Lower leg skin (tissue), 3 donors: ENCODE data around the gene C19orf53.

Experiments
- CTCF ChIP-seq, 3 donors: fragments of 450-650 bp; IDR thresholded peaks; one replicate each; pipeline ENCODE4 v1.5.1; 2016; ENCODE audit warnings: antibody characterized with exemption in 3 of 3, mild to moderate bottlenecking in 3 of 3, moderate library complexity in 2 of 3
- POLR2A ChIP-seq, 2 donors: fragments of 450-650 bp; IDR thresholded peaks; one replicate each; pipeline ENCODE4 v1.6.1; 2016 to 2017; ENCODE audit warnings: antibody characterized with exemption in 2 of 2, mild to moderate bottlenecking in 1 of 2, moderate library complexity in 1 of 2

- TF ChIP-seq CTCF (IDR thresholded peaks at IDR 0.05) (no peak), POLR2A (IDR thresholded peaks at IDR 0.05) (no peak)
These were observed 33.3 kb downstream of the C19orf53 start for GRCh38 chr19:13807421-13808021.
